ENCODE measurements around the gene BPHL. TPM values are rescaled to one million over a fixed set of nuclear protein-coding genes. Genes with fewer than 3 reads are reported as not detected.

BPHL gene
- total RNA-seq, 1 donor from 2014 or later, result 15.5 TPM

DNA sequence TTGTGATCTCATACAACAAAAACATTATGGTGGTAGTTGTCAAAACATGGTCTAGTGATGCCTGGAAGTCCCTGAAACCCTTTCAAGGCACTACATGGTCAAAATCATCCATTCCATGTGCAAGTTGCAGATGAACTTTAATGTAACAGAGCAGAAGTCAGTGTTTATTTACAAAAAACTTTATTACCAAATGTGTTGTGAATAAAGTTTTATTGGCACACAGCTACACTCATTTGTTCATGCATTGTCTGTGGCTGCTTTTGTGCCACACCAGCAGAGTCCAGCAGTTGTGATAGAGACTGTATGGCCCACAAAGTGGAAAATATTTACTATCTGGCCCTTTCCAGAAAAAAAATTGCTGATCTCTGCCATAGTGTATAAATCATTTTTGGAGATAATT, 82.2 kb downstream of the BPHL start:
- Histone ChIP-seq H3K36me3 (no peaks in the 10 kb centered on the region), H3K27ac (replicated peaks) (no peak overlapping the region), H3K9me3 (replicated peaks) (peaks cover 21% of the 10 kb centered on the region), H3K27me3 (ENCODE audit: low read depth) (peaks cover 9% of the 10 kb centered on the region), H3K4me1 (no peaks in the 10 kb centered on the region), H3K4me3 (no peak overlapping the region)
- TF ChIP-seq, protein P1, sequence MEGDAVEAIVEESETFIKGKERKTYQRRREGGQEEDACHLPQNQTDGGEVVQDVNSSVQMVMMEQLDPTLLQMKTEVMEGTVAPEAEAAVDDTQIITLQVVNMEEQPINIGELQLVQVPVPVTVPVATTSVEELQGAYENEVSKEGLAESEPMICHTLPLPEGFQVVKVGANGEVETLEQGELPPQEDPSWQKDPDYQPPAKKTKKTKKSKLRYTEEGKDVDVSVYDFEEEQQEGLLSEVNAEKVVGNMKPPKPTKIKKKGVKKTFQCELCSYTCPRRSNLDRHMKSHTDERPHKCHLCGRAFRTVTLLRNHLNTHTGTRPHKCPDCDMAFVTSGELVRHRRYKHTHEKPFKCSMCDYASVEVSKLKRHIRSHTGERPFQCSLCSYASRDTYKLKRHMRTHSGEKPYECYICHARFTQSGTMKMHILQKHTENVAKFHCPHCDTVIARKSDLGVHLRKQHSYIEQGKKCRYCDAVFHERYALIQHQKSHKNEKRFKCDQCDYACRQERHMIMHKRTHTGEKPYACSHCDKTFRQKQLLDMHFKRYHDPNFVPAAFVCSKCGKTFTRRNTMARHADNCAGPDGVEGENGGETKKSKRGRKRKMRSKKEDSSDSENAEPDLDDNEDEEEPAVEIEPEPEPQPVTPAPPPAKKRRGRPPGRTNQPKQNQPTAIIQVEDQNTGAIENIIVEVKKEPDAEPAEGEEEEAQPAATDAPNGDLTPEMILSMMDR (IDR thresholded peaks at IDR 0.05; ENCODE audit: borderline replicate concordance), result no peak
- DNase-seq, result no peak
- intact Hi-C loops (cut with micrococcal nuclease), result no loop called here

DNA sequence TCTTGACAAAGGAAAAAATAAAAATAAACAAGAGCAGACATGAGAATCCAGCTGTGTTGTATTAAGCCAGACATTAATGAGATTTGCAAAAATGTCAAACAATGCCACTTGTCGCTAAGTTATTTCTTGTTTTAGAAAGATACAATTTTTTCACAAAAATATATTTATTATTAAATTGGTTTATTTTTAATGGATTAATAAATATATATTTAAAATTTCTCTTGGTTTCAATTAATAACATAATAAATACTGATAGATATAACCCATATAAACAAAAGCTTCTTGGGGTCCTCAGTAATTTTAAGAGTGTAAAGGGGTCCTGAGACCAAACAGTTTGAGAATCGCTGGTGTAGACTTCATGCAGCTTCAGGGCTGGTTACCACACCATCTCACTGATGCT, 82.9 kb downstream of the BPHL start:
- no peak overlapping the region for H3K27ac ChIP-seq (replicated peaks)
- H3K4me1 ChIP-seq, result no peaks in the 10 kb centered on the region
- peaks cover 15% of the 10 kb centered on the region for H3K27me3 ChIP-seq (ENCODE audit: low read depth)
- intact Hi-C loops (cut with micrococcal nuclease), result no loop called here
- no peaks in the 10 kb centered on the region for H3K36me3 ChIP-seq
- TF ChIP-seq, protein P1 (IDR thresholded peaks at IDR 0.05; ENCODE audit: borderline replicate concordance), result no peak
- H3K9me3 ChIP-seq (replicated peaks), result peaks cover 21% of the 10 kb centered on the region
- DNase-seq, result no peak
- H3K4me3 ChIP-seq, result no peak overlapping the region

Other genes starting within 250 kb of the BPHL start
- gene SERPINB9, start 215.4 kb upstream of the BPHL start, total RNA-seq, result 3.5 TPM
- gene SERPINB6, start 147.1 kb upstream of the BPHL start, total RNA-seq, result 233 TPM
- gene NQO2, start 118.8 kb upstream of the BPHL start, total RNA-seq, result 51.1 TPM
- gene RIPK1, start 50.2 kb upstream of the BPHL start, total RNA-seq, result 6.2 TPM
- 13.9 TPM for gene TUBB2A, start 38.8 kb downstream of the BPHL start, total RNA-seq
- 1.4 TPM for gene TUBB2B, start 108.9 kb downstream of the BPHL start, total RNA-seq
- gene PSMG4, start 140.2 kb downstream of the BPHL start, total RNA-seq, result 11.2 TPM